ENCODE measurements around the gene CRTC3. TPM values are rescaled to one million over a fixed set of nuclear protein-coding genes. Genes with fewer than 3 reads are reported as not detected.
"Not testable (repeated sequence)": the region's sequence is repeated elsewhere in the genome, so short reads cannot be mapped to it uniquely, and the experiment has no call there.

The CRTC3 gene
- total RNA-seq, 1 donor from 2014 or later = 74.4 TPM

GRCh38 chr15:90641581-90642463, 112.1 kb downstream of the CRTC3 start:
- intact Hi-C loops (cut with DNase I) = no loop called here
- no peak for DNase-seq (ENCODE audit: low spot score)
- no peak for ATAC-seq

DNA sequence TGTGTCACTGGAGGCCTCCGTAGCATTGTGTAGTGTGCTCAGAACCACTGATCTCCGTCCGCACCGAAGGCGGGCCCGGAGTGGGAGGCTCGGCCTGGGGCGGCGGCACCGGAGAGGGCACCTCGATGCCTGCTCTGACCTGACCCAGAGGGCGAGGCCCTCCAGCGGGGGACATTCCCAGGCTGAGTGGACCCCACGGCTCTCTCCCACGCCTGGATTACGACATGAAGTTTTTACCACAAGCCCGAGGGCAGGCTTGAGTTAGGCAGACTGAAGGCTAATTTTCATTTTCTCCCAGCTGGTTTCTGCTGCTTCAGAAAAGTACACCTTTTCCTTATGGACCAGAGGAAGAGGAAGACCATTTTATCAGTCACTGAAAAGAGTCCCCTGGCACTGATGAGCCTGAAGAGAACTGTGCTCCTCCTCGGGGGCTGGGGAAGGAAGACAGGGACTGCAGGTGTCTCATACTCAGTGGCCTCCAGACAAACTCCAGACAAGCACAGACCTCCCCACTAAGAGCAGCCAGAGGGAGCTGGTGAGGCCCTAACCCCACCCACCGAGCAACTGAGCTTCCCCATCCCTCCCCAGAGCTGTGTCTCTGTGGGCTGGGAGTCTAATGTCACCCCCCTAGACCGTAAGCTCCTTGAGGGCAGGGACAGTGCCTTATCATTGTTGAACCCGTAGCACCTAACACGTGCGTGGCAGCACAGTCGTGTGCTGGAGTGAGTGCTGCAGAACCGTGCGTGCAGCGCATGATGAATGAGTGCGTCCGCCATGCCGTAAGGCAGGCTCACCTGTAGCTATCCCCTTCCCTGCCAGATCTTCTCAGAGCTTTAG, 113.0 kb downstream of the CRTC3 start:
- DNase-seq (ENCODE audit: low spot score) = no peak
- no peak for ATAC-seq
- intact Hi-C loops (cut with DNase I) = no loop called here

GRCh38 chr15:90643301-90643632, 113.5 kb downstream of the CRTC3 start:
- DNase-seq (ENCODE audit: low spot score) = no peak
- ATAC-seq = no peak
- intact Hi-C loops (cut with DNase I) = no loop called here

DNA sequence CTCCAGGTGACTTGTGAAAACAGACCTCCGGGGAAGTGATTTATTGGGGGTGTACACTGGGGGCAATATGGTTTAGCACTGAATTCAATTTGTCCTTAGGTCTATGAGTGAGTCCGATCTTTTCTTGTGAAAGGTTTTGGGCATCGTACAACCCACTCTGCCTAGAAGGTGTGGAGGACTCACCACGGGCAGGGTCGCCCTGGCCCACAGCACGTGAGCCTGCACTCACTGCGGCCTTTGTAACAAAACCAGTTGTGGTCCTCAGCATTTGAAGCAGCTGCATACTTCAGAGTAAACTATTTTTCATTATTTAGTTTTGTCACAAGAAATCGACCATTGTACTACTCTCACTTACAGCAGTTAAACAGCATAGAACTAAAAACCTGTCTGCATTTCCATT, 114.8 kb downstream of the CRTC3 start:
- intact Hi-C loops (cut with DNase I) = no loop called here
- ATAC-seq (no peak), DNase-seq (ENCODE audit: low spot score) (no peak)

DNA sequence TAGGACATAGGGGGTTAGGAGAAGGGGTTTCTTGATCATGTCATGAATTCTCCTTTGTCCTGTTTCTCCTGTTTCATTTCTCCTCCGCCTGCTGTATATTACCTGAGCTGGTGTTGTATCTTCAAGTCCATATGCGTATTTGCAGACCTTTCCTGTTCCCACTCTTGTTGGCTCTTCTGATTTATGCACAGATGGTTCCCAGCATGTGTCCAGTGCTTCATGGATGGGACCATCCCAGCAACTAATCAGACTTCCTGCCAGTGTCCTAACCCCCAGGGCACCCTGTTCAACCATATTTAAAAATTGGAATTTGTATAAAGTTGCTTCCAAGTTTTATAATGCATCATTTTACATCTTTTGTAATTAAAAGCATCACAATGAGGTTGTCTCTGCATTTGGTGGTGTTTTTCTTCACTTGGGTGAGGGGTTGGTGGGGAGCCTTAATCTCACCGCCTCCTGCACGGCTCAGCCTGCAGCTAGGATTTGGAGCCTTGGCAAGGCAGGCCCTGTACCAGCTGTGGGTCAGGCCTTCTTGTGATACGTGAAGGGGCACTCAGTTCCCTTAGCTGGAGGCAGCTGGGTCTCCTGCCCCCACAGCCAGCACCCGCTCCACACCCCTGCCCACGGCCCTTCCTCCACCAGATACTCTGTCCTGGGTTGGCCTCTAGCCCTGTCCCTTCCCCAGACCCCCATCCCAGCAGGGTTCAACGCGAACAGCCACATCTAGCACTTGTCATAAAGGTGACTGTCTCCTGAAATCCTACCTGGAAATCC, 115.4 kb downstream of the CRTC3 start:
- DNase-seq (ENCODE audit: low spot score) = no peak
- no peak for ATAC-seq
- intact Hi-C loops (cut with DNase I) = no loop called here

DNA sequence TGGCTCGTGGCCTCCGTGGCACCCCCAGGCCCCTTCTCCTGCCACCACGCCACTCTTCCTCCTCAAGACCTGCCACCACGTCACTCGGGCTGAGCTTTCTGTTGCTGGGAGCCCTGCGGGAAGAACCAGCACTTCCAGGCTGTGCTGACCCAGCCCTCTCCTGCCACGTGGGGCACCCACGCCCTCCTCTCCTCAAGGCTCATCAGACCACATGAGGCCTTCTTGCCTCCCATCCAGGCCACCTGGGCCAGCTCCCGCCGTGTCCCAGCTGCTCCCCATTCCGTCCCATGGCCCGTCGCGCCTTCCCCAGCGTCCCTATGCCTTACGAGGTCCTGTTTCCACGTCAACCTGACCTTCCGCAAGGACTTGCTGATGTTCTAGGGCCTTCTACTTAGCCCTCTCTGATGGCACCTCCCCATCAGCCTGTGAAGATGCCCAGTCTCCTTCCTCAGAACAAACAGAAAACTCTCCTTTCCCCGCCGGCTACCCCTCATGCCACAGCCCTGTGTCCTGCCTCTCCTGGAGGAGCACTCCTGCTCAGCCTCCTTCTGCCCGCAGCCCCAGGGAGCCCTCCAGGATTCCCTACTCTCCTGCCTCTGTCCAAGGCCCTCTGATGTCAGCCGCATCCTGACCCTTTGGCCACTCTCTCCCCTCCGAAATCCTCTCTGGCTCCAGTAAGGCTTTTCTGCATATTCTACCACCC, 116.3 kb downstream of the CRTC3 start:
- DNase-seq (ENCODE audit: low spot score) (no peak), ATAC-seq (peak; percentile 18)
- intact Hi-C loops (cut with DNase I) = loop anchor here (2.0 kb wide), 1 partner anchor 239 kb away; the partner anchor contains the start of gene FES

DNA sequence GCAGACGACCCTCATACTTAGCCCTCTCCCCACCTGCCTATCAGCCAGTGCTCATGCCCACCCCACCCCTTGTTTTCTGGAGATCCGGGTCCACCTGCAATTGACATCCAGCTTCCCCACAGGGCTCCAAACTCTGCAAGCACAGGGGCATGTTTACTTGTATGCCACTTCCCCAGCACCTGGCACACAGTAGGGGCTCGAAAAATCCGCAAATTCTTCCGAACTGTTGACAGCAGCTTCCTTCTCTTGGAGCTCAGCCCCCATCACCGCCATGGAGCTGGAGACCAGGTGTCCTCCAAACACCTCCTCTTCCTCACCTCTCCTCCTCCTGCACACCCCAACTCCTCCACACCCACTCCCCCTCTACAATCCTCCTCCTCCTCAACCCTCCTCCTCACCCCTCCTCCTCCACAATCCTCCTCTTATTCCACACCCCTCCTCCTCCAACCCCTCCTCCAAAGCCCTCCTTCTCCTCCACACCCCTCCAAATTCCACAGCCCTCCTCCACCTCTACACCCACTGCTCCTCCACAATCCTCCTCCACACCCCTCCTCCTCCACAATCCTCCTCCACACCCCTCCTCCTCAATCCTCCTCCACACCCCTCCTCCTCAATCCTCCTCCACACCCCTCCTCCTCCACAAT, 117.1 kb downstream of the CRTC3 start:
- no peak for ATAC-seq
- no peak for DNase-seq (ENCODE audit: low spot score)
- intact Hi-C loops (cut with DNase I) = loop anchor here (2.0 kb wide), 1 partner anchor 238 kb away; the partner anchor contains the start of gene FES

GRCh38 chr15:90647326-90647725, 117.6 kb downstream of the CRTC3 start:
- DNase-seq (ENCODE audit: low spot score) = peak; percentile 54
- no peak for ATAC-seq
- intact Hi-C loops (cut with DNase I) = loop anchor here (2.0 kb wide), 1 partner anchor 237 kb away; the partner anchor contains the start of gene FES

- peak; percentile 93 for ATAC-seq
- peak; percentile 87 for DNase-seq (ENCODE audit: low spot score)
- intact Hi-C loops (cut with DNase I) = no loop called here
These were observed 118.7 kb downstream of the CRTC3 start for GRCh38 chr15:90648137-90649070.

- DNase-seq (ENCODE audit: low spot score) (peak; percentile 39), ATAC-seq (no peak)
- intact Hi-C loops (cut with DNase I) = no loop called here
These were observed 120.6 kb downstream of the CRTC3 start for GRCh38 chr15:90650117-90650955.

- DNase-seq (ENCODE audit: low spot score) (peak; percentile 58), ATAC-seq (no peak)
- intact Hi-C loops (cut with DNase I) = no loop called here
These were observed 121.4 kb downstream of the CRTC3 start for GRCh38 chr15:90650956-90651689.

DNA sequence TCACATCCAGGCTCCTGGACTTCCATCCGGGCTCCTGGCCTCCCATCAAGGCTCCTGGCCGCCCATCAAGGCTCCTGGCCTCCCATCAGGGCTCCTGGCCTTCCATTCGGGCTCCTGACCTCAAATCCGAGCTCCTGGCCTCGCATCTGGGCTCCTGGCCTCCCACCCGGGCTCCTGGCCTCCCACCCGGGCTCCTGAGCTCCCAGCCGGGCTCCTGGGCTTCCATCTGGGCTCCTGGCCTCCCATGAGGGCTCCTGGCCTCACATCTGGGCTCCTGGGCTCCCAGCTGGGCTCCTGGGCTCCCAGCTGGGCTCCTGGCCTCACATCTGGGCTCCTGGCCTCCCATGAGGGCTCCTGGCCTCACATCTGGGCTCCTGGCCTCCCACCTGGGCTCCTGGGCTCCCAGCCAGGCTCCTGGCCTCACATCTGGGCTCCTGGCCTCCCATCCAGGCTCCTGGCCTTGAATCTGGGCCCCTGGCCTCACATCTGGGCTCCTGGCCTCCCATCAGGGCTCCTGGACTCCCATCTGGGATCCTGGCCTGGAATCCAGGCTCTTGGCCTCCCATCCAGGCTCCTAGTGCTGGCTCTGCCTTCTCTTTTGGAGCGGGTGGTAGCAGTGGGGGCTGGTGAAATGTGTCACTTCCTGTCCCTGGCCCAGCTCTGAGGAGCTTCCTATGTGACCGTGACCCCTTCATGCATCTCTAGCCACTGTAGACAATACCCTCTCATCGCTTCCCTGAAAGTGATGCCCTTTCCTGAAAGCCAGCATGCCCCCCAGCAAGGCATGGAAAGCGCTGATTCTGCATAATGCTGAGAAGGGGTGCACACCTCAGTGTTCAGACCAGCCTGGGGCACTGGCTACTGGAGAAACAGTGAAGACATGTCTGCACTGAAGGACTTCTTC, 124.8 kb downstream of the CRTC3 start:
- DNase-seq (ENCODE audit: low spot score) (peak; percentile 50), ATAC-seq (no peak)
- intact Hi-C loops (cut with DNase I) = no loop called here

- peak; percentile 1 for DNase-seq (ENCODE audit: low spot score)
- ATAC-seq; intact Hi-C loops (cut with DNase I): not testable (repeated sequence)
These were observed 127.9 kb downstream of the CRTC3 start for GRCh38 chr15:90657520-90658172.

DNA sequence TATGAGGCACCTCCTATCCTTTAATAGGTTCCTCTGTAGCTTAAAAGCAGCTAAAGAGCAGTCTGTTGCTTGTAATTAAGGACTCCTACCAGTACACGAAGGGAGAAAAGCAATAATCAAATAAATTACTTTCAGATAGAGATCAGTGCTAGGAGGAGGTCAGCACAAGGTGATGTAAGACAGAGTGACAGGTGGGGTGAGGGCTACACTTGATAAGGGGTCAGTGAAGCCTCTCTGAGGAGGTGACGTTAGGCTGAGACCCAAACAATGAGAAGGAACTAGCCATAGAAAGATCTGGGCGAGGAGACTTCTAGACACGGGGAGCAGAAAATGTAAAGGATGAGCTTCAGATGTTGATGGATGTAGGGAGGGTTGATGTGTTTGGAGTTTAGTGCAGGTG, 129.8 kb downstream of the CRTC3 start:
- intact Hi-C loops (cut with DNase I) = no loop called here
- ATAC-seq (no peak), DNase-seq (ENCODE audit: low spot score) (no peak)
